Fibroblast of skin of abdomen (primary cell): ENCODE results near the gene SPATA2.
"Not testable (repeated sequence)": the region's sequence is repeated elsewhere in the genome, so short reads cannot be mapped to it uniquely, and the experiment has no call there.

Experiments used
- DNase-seq: peaks from one replicate; pipeline ENCODE4 v3.0.0-alpha.2; 2013

Gene SPATA2

GRCh38 chr20:49882171-49882970 lies 33.0 kb downstream of the SPATA2 start:
- no peak for DNase-seq

GRCh38 chr20:49880724-49881445 lies 34.4 kb downstream of the SPATA2 start:
- DNase-seq, result no peak

- DNase-seq, result no peak
These were observed 35.2 kb downstream of the SPATA2 start for GRCh38 chr20:49880177-49880576.

- no peak for DNase-seq
These were observed 36.4 kb downstream of the SPATA2 start for GRCh38 chr20:49878977-49879376.

GRCh38 chr20:49877386-49877921 lies 37.9 kb downstream of the SPATA2 start:
- no peak for DNase-seq

- no peak for DNase-seq
These were observed 40.6 kb downstream of the SPATA2 start for GRCh38 chr20:49874696-49875095.

- DNase-seq, result no peak
These were observed 43.3 kb downstream of the SPATA2 start for GRCh38 chr20:49872056-49872455.

- no peak for DNase-seq
These were observed 43.9 kb downstream of the SPATA2 start for GRCh38 chr20:49871391-49871948.

- DNase-seq, result no peak
These were observed 45.1 kb downstream of the SPATA2 start for GRCh38 chr20:49870261-49870660.

- no peak for DNase-seq
These were observed 46.4 kb downstream of the SPATA2 start for GRCh38 chr20:49868964-49869363.

GRCh38 chr20:49868538-49868937 lies 46.8 kb downstream of the SPATA2 start:
- DNase-seq, result no peak

GRCh38 chr20:49867453-49868215 lies 47.7 kb downstream of the SPATA2 start:
- no peak for DNase-seq

- peak; percentile 93 for DNase-seq
These were observed 49.3 kb downstream of the SPATA2 start for GRCh38 chr20:49866051-49866450.

GRCh38 chr20:49865559-49865958 lies 49.8 kb downstream of the SPATA2 start:
- DNase-seq, result peak; percentile 67

GRCh38 chr20:49863666-49864065 lies 51.7 kb downstream of the SPATA2 start:
- DNase-seq, result no peak

- no peak for DNase-seq
These were observed 52.6 kb downstream of the SPATA2 start for GRCh38 chr20:49862607-49863200.

GRCh38 chr20:49861232-49861631 lies 54.1 kb downstream of the SPATA2 start:
- DNase-seq, result not testable (repeated sequence)

GRCh38 chr20:49859807-49860206 lies 55.5 kb downstream of the SPATA2 start:
- DNase-seq, result no peak

- DNase-seq, result no peak
These were observed 56.3 kb downstream of the SPATA2 start for GRCh38 chr20:49859011-49859410.

GRCh38 chr20:49858076-49858585 lies 57.2 kb downstream of the SPATA2 start:
- DNase-seq, result no peak

GRCh38 chr20:49856904-49857303 lies 58.4 kb downstream of the SPATA2 start:
- DNase-seq, result no peak
